ENCODE data around the gene KIAA0930.

- TF ChIP-seq, protein P1, sequence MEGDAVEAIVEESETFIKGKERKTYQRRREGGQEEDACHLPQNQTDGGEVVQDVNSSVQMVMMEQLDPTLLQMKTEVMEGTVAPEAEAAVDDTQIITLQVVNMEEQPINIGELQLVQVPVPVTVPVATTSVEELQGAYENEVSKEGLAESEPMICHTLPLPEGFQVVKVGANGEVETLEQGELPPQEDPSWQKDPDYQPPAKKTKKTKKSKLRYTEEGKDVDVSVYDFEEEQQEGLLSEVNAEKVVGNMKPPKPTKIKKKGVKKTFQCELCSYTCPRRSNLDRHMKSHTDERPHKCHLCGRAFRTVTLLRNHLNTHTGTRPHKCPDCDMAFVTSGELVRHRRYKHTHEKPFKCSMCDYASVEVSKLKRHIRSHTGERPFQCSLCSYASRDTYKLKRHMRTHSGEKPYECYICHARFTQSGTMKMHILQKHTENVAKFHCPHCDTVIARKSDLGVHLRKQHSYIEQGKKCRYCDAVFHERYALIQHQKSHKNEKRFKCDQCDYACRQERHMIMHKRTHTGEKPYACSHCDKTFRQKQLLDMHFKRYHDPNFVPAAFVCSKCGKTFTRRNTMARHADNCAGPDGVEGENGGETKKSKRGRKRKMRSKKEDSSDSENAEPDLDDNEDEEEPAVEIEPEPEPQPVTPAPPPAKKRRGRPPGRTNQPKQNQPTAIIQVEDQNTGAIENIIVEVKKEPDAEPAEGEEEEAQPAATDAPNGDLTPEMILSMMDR (IDR thresholded peaks at IDR 0.05; ENCODE audit: insufficient read depth, low read length, poor library complexity, severe bottlenecking) = no peak
- no peak for TF ChIP-seq EZH2phosphoT487 (conservative IDR thresholded peaks at IDR 0.05; ENCODE audit: low read length)
Measured at GRCh38 chr22:45280587-45280980, 39.9 kb upstream of the KIAA0930 start.
